NCI-H1105 treated with DMSO at 0.1 percent for 48 hours (cell line): ENCODE data around the gene KCNH4.

Experiments used
- DNase-seq: peaks from one replicate; lab custom pipeline; 2025; lab: John Stamatoyannopoulos, UW

Gene KCNH4

GRCh38 chr17:42136654-42137051 lies 44.3 kb downstream of the KCNH4 start:
- DNase-seq = no peak

- no peak for DNase-seq
These were observed 45.0 kb downstream of the KCNH4 start for GRCh38 chr17:42135664-42136653.

GRCh38 chr17:42135151-42135550 lies 45.8 kb downstream of the KCNH4 start:
- DNase-seq = no peak

- peak; percentile 94 for DNase-seq
These were observed 47.4 kb downstream of the KCNH4 start for GRCh38 chr17:42133461-42134041.

DNA sequence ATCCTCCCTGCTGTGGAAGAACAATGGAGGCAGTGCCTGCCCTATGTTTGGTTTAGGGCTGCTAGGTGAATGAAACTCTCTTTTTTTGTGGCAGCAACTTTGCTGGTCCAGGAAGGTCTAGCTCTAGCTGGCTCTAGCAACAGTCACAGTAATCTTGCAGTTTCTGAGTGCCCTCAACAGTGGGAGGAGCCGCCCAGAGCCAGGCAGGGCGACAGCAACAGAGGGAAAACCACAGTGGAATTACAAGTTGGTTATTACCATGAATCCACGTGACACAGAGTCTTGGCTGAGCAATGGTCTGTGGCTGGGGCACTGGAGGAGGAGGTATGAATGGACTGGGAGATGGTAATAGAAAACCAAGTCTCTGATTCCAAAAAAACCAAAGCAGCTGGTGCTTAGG lies 48.0 kb downstream of the KCNH4 start:
- peak; percentile 71 for DNase-seq

DNA sequence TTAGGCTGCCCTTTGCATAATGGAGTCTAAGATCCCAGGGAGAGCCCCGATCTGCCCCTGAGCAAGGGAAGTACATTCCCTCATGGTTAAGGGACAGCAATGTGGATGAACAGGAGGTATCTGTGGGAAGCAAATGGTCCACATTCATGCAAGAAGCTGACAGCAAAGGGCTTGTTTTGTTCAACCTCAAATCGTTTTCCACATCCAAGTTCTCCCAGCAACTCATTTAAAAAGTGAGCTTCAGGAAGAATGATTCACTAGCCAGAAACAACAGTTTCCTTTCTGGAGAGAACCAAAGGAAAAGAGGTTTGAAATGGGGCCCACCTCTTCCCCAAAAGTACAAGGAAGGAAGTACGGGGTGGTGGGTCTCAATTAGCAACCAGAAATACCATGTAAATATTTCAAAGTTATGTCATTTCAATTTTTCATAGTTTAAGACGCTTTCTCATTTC lies 48.9 kb downstream of the KCNH4 start:
- no peak for DNase-seq

DNA sequence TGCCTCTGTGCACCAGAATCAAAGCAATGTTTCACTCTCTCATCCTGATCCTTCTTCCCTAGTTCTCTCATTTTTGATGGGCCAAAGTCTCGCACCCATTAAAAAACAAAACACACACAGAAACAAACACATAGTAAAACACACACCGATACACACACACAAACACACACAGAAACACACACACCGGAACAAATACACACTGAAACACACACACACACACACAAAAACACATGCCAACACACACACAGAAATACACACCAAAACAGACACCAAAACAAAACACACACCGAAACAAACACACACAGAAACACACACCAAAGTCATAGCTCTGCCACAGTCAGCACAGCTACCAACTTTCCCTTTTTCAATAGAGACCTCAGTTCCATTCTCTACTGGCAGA lies 49.7 kb downstream of the KCNH4 start:
- DNase-seq = no peak

- DNase-seq = no peak
These were observed 50.5 kb downstream of the KCNH4 start for GRCh38 chr17:42130310-42130936.

DNA sequence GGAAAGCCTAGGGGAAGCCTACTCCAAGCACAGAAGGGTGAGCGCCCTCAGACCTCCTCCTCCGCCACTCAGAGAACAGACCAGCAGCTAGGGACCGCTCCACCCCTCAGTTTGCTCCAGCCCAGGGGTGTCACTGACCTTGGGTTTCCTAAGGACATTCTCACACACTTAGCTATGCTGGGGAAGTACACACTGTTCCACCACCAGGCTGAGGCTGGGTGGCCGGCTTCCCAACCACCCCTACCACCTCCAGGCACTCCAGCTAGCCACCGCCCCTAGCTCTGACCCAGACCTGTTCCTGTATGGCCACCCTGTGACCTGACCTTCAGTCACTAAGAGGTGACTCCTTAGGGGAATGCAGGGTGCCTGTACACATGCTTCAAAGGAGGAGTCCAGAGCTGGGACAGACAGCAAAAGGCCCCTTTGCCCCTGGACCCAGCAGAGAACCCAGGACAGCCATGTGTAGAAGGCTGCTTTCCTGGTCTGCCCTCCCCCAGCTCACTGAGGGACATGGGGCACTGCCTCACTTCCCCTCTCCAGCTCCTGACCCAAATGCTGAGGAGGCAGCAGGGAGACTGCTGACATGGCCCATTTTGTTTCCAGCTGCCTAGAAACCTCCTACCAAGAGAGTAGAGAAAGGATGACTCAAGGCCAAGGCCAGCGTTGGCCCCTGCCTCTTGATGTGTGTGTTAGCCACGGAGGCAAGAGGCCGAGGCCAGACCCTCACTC lies 51.7 kb downstream of the KCNH4 start:
- DNase-seq = no peak

DNA sequence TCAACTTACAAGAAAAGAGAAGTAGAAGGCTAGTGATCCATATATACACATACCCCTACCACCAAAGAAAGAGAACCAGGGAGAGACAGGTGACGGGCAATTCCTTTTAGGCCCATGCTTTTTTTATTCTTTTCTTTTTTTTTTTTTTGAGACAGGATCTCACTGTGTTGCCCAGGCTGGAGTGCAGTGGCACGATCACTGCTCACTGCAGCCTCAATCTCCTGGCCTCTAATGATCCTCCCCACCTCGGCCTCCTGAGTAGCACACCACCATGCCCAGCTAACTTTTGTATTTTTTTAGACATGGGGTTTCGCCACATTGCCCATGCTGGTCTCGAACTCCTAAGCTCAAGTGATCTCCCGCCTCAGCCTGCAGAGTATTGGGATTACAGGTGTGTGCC lies 53.5 kb downstream of the KCNH4 start:
- no peak for DNase-seq

DNA sequence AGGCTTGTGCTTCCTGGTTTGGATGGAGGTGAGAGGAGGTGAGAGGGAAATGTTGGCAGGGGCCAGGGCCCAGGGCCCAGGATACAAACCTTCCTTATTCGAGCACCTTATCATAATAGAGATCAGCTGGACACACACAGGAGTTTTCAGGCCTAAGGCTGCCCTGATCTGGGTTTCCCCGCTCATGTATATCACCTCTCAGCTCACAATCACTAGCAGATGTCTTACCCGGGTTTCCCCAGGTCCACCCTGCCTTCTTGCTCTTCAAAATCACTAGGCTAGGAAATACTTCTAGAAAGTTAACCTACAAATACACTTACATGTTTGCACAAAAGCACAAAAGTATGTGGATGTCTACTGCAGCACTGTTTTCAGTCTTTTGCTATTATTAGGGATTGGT lies 54.1 kb downstream of the KCNH4 start:
- no peak for DNase-seq

GRCh38 chr17:42125565-42125964 lies 55.4 kb downstream of the KCNH4 start:
- DNase-seq = no peak

- no peak for DNase-seq
These were observed 56.7 kb downstream of the KCNH4 start for GRCh38 chr17:42124256-42124655.

DNA sequence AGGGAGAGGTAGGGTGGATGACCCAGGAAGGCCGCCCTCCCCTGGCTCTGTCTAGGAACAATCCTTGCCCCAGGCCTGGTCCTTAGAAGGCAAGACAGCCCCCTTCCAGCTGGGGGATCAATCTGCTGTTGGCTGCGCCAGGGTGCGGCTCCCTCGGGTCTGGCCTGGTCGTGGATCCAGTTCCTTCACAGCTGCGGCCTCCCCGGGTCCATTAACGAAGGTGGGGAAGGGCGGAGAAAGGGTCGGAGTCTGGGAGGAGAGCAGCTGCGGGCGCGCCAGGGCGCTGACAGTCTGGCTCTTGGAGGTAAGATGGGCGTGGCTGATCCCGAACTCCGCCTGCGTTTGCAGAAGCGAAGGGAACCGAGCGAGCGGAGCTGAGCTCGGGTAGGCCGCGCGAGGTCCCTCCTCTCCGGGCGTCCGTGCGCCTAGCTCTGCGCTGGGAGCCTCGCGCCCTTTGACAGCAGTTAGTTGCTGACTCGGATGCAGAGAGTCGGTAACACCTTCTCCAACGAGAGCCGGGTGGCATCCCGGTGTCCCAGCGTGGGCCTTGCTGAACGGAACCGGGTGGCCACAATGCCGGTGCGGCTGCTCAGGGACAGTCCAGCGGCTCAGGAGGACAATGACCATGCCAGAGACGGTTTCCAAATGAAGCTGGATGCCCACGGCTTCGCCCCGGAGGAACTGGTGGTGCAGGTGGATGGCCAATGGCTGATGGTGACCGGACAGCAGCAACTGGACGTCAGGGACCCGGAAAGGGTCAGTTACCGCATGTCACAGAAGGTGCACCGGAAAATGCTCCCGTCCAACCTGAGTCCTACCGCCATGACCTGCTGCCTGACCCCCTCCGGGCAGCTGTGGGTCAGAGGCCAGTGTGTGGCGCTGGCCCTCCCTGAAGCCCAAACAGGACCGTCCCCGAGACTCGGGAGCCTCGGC lies 58.3 kb downstream of the KCNH4 start, which contains the start of gene HSPB9:
HSPB9 (plus strand) TSS at position 434 of the 933 bp plus-strand sequence; CDS start at position 481, 47 bp downstream.
- peak; percentile 70 for DNase-seq

GRCh38 chr17:42120770-42121769 lies 59.9 kb downstream of the KCNH4 start, which contains the start of gene KAT2A:
TSS of gene KAT2A (minus strand) at chr17:42121367. CDS start at chr17:42121304, 63 bp downstream.
- DNase-seq = peak; percentile 64

DNA sequence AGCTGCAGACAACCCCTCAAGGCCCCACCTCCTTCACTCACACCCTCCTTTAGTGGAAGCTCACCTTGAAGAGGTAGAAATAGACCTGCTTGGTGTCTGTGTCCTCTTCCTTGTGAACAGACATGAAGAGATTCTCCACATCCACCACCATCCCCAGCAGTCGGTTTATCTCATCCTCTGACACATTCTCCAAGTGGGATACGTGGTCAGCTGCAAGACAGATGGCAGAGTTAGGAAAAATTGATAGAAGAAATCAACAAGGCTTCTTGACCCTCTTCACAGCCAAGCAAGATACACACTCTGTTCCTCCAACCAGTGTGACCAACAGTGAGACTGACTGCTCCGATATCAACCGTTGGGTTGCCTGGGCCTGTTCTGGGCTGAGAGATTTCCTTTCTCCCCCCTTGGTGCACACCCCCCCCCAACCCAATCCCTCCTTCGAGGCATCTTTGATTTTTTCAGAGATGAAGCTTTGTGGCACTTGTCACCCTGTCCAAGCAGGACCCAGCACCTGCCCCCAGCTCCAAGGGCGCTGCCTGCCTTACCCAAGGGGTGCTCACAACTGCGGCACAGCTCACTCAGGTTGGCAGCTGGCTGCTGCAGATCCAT lies 60.7 kb downstream of the KCNH4 start:
- DNase-seq = no peak

GRCh38 chr17:42119301-42119700 lies 61.6 kb downstream of the KCNH4 start:
- DNase-seq = no peak

DNA sequence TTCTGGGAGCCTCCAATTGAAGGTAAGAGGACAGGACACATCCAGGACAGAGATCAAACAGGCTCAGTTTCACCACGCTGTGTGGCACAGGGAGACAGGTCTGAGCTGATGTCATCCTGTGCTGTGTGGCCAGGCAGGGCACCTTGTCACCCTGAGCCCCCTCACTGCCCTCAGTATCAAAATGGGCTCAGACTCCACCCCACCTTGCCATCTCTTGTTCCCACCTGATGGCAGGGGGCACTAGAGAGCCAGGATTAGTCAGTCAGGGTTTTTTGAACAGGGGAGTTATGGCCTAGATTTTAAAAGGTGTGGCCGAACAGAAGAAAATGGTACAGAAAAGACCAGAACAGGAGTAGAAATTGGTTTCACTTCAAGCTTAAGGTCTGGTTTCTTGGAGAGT lies 62.4 kb downstream of the KCNH4 start:
- peak; percentile 29 for DNase-seq

GRCh38 chr17:42118126-42118510 lies 62.8 kb downstream of the KCNH4 start:
- no peak for DNase-seq
